ENCODE data around the gene SMYD3.

- TF ChIP-seq CTCF (tag by site-specific recombination; IDR thresholded peaks at IDR 0.05) (no peak), TCF7L2 (IDR thresholded peaks at IDR 0.05; ENCODE audit: borderline replicate concordance, low read depth, low read length) (no peak), ZNF24 (tag by site-specific recombination; IDR thresholded peaks at IDR 0.05) (no peak), ZSCAN18 (tag by site-specific recombination; IDR thresholded peaks at IDR 0.05) (no peak), ZNF785 (tag by site-specific recombination; IDR thresholded peaks at IDR 0.05) (no peak), PRDM10 (tag by site-specific recombination; IDR thresholded peaks at IDR 0.05) (no peak), ZBTB7A (tag by site-specific recombination; IDR thresholded peaks at IDR 0.05; ENCODE audit: low read depth) (no peak), ZNF416 (tag by site-specific recombination; IDR thresholded peaks at IDR 0.05) (no peak), ZBTB48 (tag by site-specific recombination; IDR thresholded peaks at IDR 0.05) (no peak), PRDM4 (tag by site-specific recombination; IDR thresholded peaks at IDR 0.05) (no peak), ZNF658 (tag by site-specific recombination; IDR thresholded peaks at IDR 0.05) (no peak)
These were observed 505.2 kb downstream of the SMYD3 start for GRCh38 chr1:246001837-246002230.
